OCI-LY3 (cell line): Measurements from ENCODE around the gene PAK4.

ENCODE experiments used
- EZH2phosphoT487 ChIP-seq: fragments of 200-600 bp; shearing (Covaris generic); IDR thresholded peaks from 2 replicates; pipeline ENCODE4 v1.6.1; 2018; ENCODE audit warnings: antibody characterized with exemption, mixed run types, low read depth
- TF ChIP-seq, protein P1 (sequence below): fragments of 200-600, 300-600 bp; sonication (generic); IDR thresholded peaks from 2 replicates; pipeline ENCODE4 v1.5.1; 2014; ENCODE audit warnings: antibody characterized with exemption, low read length, low read depth

DNA sequence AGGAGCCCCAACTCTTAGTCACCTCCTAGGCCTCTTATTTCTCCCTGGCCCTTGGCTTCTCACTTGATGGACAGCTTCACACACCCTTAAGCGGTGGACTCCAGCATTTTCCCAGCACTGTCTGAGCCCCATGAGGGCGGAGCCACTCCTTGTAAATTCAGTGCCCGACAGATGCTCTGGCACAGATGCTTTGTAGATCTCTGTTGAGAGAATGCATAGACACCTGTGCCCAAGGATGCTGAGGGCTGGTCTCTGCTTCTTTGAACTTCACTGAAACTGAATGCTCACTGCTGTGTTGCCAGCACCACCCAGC lies 75.2 kb downstream of the PAK4 start:
- TF ChIP-seq, protein P1, sequence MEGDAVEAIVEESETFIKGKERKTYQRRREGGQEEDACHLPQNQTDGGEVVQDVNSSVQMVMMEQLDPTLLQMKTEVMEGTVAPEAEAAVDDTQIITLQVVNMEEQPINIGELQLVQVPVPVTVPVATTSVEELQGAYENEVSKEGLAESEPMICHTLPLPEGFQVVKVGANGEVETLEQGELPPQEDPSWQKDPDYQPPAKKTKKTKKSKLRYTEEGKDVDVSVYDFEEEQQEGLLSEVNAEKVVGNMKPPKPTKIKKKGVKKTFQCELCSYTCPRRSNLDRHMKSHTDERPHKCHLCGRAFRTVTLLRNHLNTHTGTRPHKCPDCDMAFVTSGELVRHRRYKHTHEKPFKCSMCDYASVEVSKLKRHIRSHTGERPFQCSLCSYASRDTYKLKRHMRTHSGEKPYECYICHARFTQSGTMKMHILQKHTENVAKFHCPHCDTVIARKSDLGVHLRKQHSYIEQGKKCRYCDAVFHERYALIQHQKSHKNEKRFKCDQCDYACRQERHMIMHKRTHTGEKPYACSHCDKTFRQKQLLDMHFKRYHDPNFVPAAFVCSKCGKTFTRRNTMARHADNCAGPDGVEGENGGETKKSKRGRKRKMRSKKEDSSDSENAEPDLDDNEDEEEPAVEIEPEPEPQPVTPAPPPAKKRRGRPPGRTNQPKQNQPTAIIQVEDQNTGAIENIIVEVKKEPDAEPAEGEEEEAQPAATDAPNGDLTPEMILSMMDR: no peak
- TF ChIP-seq EZH2phosphoT487: no peak
